HG03139 (cell line): ENCODE measurements around the gene RIN1.

Source experiments
- ATAC-seq: cut with Tn5 transposase; IDR thresholded peaks from one replicate; pipeline ENCODE4 v1.9.1; 2021; ENCODE audit not compliant: unreplicated experiment

RIN1 gene

GRCh38 chr11:66302656-66303055, 33.6 kb downstream of the RIN1 start:
- no peak for ATAC-seq

DNA sequence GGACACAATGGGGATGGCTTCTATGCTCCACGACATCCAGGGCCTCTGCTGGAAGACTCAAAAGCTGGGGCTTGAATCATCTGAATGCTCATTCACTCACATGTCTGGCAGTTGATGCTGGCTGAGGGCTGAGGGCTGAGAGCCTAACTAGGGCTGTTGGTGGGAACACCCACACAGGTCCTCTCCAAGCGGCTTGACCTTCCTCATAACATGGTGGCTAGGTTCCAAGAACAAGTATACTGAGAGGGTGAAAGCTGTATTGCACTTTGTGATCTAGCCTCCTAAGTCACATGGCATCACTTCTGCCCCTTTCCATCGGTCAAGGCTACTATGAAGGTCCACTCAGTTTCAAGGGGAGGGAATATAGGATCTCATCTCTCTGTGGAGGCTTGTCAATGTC, 37.0 kb downstream of the RIN1 start:
- no peak for ATAC-seq

- ATAC-seq, result no peak
Measured at GRCh38 chr11:66297610-66298009, 38.6 kb downstream of the RIN1 start.

DNA sequence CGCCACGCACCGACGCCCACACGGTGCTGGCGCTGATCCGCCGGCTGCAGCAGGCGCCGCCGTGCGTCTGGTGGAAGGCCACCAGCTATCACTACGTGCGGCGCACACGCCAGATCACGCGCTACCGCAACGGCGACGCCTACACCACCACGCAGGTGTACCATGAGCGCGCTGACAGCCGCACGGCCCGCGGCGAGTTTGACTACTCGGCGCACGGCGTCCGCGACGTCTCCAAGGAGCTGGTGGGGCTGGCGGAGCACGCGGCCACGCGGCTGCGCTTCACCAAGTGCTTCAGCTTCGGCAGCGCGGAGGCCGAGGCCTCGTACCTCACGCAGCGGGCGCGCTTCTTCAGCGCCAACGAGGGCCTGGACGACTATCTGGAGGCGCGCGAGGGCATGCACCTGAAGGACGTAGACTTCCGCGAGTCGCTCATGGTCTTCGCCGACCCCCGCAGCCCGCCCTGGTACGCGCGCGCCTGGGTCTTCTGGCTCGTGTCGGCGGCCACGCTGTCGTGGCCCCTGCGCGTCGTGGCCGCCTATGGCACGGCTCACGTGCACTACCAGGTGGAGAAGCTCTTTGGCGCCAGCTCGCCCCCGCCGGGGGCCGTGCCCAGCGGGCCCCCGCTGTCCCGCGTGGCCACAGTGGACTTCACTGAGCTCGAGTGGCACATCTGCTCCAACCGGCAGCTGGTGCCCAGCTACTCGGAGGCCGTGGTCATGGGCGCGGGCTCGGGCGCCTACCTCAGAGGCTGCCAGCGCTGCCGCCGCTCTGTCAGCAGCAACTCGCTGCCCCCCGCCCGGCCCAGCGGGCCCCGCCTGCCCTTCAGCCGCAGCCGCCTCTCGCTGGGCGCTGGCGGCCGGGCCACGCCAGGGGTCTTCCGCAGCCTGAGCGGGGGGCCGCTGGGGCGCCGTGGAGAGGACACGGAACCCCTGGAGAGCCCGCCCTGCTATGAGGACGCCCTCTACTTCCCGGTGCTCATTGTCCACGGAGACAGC, 41.3 kb downstream of the RIN1 start:
- no peak for ATAC-seq

- ATAC-seq, result no peak
Measured at GRCh38 chr11:66293777-66294625, 42.2 kb downstream of the RIN1 start.

DNA sequence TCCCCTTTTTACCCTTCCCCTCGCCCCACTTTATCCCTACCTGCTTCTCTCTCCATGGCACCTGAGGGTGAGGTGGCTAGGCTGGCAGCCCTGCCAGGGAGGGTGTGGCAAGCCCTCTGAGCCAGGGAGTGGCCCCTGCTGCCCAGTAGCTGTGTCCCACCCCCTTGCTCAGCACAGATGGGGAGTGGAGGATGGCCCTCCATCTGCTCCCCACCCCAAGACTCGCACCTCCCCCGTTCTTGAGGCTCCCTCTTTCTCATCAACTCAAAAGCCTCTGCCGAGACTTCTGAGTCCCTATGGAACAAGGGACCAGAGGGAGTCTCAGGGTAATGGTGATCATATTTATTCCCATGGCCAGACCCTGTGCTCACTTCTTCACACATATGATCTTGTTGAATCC, 42.9 kb downstream of the RIN1 start:
- ATAC-seq, result no peak

DNA sequence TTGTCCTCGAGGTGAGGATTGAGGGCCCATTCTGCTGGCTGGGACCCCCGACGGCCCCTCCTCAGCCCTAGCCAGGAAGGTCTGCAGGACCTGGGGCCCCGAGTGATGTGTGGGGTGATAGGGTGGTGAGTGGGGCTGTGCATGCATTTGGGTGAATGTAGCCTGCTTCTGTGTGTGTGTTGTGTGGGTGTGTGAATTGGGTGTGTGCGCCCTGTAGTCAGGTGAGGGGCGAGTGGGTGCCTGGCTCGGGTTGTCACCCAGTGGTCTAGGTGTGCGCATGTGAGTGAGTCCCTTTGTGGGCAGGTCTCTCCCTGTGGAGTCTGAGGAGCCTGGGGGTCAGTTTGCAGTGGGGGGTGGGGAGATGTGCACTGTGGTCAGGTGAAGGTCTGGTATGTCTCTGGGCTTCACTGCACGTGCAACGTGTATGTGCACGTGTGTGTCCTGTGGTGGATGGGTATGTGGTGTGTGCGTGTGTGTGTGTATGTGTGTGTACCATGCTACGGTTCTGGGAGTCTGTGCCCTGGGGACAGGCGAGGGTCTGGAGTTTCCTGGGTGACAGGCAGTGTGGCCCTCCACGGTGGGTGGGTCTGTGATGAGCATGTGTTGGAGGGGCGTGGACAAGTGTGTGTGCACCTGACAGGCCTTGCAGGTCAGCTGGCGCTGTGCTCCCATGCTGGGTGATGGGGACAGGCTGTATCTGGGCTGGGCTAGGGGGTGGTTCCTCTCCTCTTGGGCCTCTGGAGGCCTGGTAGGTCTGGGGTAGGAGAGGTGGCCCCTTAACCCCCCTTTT, 43.5 kb downstream of the RIN1 start:
- no peak for ATAC-seq

- ATAC-seq, result no peak
Measured at GRCh38 chr11:66291706-66292542, 44.3 kb downstream of the RIN1 start, which contains the start of gene TMEM151A. TMEM151A (plus strand) TSS chr11:66291894; CDS start chr11:66292014, 120 bp downstream.

- ATAC-seq, result no peak
Measured at GRCh38 chr11:66291303-66291705, 44.9 kb downstream of the RIN1 start.

- ATAC-seq, result no peak
Measured at GRCh38 chr11:66290330-66290621, 46.0 kb downstream of the RIN1 start.

GRCh38 chr11:66289548-66290329, 46.5 kb downstream of the RIN1 start:
- ATAC-seq, result peak; percentile 22

- peak; percentile 89 for ATAC-seq
Measured at GRCh38 chr11:66288671-66289547, 47.3 kb downstream of the RIN1 start, which contains the start of gene YIF1A. YIF1A (minus strand) TSS chr11:66289143; CDS start chr11:66288985, 158 bp downstream.

DNA sequence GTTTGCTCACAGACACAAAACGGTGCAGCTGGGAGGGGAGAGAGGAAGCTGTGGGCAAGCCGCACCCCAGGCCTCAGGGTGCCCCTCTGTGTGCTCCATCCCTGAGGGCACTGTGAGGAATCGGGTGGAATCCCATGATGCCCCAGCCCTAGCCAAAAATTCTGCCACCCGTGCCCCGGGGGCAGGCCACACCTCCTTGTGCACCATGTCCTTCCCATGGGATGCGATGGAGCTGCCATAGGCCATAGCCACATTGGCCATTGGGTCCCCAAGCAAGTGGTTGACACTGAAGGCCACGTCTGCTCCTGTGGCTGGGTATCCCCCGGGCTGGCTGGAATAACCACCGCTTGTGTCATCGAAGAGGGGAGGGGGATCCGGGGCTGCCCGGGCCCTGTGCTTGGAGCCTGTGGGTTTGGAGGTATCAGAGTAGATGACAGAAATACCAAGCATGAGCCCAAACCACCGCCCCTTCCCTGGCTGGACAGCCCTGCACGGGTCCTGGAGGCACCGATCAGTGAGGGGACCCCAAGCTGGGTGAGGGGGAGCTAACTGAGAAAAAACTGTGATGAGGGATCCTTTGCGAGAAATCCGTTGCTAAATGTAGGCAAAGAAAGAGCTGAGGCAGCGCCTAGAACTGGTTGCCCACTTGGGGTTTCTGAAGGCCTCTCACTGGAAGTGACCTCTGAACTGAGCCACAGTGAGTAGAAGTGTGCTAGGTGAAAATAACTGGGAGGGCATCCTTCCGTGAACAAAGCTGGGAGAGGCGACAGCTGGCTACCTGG, 48.2 kb downstream of the RIN1 start:
- no peak for ATAC-seq

GRCh38 chr11:66287211-66287888, 48.9 kb downstream of the RIN1 start:
- no peak for ATAC-seq

DNA sequence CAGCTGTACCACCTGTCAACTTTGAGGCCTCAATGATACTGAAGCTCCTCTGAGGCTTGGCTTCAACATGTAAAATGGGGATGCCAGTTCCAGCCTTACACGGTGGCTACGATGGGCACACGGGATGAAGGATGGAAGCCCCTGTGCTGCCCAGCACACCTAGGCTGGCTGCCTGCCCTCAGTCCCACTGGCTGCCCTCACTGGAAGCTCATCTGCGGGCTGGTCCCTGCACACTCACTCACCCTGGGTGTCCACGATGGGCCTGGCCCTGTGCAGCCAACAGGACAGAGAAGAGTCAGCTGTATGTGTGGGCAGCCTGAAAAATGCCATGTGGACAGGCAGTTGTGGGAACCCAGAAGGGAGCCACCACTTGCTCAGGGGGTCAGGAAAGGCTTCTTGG, 49.5 kb downstream of the RIN1 start:
- no peak for ATAC-seq

GRCh38 chr11:66285250-66285947, 50.8 kb downstream of the RIN1 start:
- no peak for ATAC-seq
